ENCODE measurements around the gene MBOAT7. TPM values are rescaled to one million over a fixed set of nuclear protein-coding genes. Genes with fewer than 3 reads are reported as not detected.
"Not testable (repeated sequence)": the region's sequence is repeated elsewhere in the genome, so short reads cannot be mapped to it uniquely, and the experiment has no call there.

Gene MBOAT7
- polyA plus RNA-seq, 10 donors: 19.7 to 34.6 (median 28.0) TPM

DNA sequence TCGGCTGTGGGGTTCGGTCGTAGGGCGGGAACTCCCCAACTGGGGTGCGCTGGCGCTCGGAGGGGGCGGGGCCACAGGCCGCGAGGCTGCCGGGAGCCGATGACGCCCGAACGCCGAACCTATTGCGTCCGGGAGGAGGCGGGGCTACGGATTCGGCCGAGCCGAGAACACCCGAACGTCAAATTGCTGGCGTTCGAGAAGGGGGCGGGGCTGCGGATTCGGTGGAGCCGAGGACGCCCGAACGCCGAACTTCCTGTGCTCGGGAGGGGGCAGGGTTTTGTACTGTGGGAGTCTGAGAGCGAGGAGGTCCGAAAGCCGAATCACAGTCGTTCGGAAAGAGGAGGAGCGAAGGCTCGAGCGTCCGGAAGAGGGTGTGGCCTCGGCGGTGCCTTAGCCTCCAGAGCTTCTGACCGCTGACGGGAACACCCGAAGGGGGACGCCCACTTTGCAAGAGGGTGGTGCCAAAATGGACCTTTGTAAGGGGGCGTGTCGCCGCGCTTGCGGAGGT lies 1.2 kb upstream of the MBOAT7 start:
- peak; percentile 99 to 100 (median 100) for DNase-seq

DNA sequence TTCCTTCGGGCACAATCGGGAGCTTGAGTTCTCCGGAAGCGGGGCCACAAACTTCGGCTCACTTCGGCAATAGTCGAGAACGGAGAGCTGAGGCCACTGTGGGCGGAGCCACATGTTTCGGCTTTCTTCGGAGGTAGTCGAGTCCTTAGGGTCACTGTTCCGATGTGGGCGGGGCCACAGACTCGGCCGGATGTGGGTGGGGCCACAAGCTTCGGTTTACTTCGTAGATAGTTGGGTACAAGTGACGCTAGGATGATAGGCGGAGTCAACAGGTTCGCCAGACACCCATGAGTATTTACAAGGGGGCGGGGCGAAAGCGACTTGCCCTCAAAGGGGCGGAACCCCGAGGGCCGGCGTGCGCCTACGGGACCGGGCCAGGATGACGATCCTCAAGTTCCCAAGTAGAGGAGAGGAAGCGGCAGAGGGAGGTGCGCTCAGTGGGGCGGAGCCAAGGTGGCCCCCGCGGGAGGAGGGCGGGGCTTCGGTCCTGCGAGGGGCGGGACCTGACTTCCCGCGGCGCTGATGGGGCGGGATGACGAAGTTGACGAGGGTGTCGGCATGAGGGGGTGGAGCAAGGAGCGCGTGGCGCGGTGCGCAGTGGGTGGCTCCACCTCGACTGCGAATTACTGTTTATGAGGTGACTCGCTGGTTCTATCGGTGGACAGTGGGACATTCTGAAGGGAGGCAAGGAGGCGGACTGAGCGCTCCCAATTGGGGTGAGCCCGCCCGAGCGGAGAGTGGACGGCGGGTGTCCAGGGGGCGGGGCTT lies 539 bp upstream of the MBOAT7 start:
- peak; percentile 100 for DNase-seq

DNA sequence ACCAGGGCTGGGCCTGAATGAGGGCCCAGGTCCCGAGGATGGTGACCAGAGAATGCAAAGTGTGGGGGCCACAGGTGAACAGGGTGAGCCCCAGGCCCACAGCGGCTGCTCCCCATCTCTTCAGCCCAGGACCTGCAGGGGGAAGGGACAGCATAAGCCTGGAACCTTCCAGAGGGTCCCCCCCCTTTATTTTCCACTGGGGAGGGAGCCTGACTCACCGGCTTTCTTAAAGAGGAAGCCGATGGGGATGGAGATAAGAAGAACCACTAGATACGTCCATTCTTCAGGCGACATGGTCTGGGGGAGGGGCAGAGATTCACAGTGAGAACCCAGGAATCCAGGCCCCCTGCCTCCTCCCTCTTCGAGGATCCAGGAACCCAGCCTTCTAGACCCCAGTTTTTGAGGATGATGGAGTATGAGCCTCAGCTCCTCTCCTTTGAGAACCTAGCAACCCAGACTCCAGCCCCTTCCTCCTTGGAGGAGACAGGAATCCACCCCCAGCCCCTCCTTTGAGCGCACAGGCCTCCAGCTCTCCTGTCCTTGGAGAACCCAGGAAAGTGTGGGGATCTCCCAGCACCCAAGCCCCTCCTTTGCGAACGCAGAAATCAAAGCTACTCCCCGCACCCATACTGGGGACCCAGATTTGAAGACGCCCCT lies 1.0 kb downstream of the MBOAT7 start:
- no peak for DNase-seq

DNA sequence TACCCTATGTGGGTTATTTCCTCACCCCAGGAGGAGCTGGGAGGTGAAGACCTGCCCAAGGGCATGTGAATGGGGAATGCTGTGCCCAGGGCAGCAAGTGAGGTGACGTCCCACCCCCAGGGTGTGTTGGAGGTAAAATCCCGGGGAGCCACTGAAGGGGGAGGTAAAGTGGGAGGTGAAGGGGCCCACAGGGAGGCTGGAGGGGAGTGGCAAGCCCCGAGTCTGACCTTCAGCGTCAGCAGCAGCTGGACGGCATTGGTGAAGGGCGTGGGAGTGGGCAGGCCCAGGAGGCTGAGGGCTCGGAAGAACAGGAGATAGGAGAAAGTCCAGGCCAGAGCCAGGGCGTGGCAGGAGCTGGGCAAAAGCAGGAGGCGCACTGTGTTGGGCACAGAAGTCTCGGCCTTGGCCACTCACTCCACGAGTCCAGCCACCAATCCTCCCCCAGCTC lies 2.4 kb downstream of the MBOAT7 start:
- DNase-seq: no peak

DNA sequence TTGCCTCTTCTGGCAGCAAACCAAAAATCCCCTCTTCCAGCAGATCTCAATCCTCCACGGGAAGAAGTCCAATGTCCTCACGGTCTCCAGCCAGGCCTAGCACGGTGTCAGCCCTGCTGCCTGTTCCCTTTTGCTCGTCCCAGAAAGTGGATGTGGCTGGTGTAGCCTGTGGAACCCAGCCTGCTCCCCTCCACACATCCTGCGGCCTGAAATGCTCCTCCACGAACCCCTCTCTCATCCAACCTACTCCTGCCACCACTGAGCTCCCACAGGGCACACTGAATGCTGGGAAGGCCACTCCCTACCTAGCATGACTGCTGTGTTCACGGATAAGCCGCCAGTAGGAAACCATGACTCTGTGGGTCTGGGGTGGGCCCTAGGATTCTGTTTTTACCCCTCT lies 3.0 kb downstream of the MBOAT7 start:
- DNase-seq: no peak

DNA sequence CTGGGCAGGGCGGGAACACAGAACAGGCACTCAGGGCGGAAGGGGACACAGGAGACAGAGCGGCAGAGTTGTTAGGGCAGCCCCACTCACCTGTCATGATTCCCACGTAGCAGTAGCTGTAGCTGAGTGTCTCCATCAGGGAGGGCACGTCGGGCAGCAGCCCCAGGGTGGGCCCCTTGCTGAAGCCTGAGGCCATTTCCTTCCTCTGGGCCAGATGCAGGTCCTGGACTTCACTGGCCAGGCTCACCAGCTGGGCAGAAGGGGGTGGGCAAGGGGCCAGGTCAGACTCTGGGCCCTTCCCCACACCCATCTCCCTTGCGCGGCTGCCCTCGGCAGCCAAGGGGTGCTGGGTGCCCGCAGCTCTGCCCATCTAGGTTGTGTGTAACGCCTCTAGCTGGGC lies 5.9 kb downstream of the MBOAT7 start:
- no peak for DNase-seq

DNA sequence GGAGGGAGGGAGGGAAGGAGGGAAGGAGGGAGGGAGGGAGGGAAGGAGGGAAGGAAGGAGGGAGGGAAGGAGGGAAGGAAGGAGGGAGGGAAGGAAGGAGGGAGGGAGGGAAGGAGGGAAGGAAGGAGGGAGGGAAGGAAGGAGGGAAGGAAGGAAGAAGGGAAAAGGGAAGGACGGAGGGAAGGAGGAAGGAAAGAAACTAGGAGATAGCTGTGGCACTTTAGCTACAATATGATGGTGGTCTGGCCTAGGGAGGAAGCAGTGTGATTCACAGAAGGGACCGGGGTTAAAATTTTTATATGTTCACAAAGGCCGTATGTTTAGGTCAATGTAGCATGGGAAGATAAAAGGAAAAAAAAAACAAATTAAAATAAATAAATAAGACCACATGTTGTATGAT lies 7.5 kb downstream of the MBOAT7 start:
- DNase-seq: not testable (repeated sequence)

DNA sequence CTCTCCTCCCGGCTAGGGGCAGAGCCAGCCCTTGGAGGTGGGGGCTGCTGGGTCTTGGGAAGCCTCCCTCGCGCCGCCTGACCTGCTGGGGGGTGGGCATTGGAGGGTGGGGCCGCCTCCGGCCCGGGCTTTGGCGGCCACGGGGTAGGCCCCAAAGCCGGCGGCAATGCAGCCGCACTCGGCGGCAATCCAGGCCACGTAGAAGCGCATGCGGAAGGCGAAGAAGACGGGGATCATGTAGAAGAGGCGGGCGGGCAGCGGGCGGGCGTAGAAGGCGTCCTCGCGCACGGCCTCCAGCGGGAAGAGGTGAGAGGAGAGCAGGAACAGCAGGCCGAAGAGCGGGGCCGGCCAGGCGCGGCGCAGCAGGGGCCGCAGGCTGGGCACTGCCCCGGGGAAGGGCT lies 8.7 kb downstream of the MBOAT7 start:
- DNase-seq: no peak

DNA sequence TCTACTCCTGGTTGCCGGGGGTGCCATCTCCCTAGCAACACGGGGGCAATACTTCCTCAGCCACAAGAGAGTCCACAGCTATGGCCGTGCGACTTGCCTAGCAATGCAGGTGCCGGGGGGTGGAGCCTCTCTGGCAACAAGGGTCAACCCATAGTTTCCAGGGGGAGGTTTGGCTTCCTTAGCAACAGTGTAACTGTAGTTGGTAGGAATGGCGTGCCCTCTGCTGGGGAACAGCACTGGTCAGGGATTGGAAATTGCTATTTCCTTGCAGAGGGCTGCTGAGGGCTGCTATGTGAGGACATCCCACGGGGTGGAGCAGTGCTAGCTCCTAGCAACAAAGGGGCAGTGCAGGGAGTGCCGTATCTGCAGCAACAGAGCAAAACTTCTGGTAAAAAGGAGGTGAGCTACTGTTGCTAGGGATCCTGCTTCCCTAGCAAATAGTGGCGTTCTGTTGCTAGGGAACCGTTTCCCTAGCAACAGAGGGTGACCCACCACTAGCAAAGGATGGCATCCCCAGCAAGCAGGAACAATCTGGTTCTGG lies 9.4 kb downstream of the MBOAT7 start:
- DNase-seq: peak; percentile 13 to 68 (median 47)

DNA sequence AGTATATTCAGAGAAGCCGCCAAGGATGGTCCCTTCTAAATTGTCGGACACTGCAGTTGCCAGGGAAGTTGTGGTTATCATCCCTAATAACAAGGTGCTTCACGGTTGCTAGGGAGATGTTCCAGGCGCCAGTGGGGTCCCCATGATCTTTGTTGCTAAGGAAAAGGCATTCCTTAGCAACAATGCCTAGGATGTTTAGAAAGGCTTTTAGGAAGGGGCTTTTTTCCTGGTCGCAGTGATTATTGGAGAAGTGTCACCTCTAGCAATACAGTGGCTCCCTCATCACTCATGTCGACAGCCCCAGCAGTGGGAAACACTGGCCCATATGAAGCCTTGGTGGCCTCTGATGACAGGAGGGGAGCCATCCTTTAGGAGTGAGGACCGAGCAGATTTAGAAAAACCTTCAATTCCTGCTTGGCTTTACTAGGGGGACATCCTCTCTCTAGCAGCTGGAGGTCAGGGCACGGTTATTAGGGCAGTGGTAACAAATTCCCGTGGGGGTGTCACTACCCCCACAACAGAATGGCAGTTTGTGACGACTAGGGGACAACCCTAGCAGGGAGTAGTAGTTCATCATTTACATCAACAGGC lies 10.0 kb downstream of the MBOAT7 start:
- DNase-seq: no peak

DNA sequence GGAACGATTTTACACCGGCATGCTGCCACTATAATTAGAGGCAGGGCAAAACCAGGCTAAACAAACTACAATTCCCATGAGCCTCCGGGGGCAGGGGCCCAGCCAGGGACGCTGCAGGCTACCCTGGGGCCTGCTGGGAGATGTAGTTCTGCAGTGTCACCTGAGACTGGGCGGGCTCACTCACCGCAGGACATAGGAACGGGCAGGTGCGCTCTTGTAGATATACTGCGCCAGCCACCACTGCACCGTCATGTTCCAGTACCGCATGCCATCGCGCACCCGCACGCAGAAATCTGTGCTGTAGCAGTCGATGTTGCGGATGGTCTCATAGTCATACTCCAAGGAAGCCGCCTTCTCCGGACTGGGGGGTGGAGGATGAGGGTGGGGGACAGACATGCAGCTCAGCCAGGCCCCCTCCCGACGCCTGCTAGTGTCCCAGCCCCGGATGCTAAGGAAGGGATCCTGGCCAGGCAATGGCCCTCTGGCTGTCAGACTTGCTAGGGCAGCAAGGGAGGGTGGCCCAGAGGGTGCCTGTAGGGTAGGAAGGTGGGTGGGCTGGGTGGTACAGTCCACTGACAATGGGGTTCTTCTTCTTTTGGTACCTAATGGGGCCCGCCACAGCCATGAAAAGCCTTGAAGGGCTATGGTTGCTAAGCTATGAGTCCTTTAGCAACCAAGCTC lies 10.7 kb downstream of the MBOAT7 start:
- peak in 1 of 3 donors; percentile 46 for DNase-seq

DNA sequence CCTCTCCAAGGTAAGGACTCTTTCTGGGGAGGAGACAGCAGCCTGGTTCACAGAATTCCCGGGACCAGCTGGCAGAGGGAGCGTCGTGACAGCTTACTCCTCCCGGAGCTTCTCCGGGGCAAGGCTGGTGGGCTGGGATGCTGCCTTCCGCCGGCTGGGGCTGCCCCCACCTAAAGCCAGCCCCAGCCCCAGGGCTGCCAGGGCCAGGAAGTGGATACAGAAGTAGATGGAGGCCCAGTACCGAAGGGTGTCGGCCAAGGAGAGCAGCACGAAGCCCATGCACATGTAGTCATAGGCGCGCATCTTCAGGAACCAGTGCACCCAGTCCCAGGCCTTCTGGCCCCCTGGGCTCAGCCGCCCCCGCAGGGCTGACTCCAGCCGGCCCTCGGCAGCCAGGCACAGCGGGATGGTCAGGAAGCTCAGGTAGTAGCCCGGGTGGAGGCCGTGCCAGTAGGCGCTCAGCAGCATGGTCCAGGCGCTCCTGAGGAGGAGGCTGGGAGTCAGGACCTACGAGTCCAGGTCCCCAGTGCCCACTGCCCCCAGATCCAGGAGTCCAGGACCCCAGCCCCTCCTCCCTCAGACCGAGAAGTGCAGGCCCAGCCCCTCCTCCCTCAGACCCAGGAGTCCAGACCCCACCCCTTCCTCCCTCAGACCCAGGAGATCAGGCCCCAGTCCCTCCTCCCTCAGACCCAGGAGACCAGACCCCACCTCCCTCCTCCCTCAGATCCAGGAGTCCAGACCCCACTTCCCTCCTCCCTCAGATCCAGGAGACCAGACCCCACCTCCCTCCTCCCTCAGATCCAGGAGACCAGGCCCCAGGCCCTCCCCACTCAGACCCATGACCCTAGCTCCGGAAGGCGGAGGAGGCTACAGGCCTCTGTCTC lies 15.2 kb downstream of the MBOAT7 start:
- peak in 1 of 3 donors; percentile 8 for DNase-seq

DNA sequence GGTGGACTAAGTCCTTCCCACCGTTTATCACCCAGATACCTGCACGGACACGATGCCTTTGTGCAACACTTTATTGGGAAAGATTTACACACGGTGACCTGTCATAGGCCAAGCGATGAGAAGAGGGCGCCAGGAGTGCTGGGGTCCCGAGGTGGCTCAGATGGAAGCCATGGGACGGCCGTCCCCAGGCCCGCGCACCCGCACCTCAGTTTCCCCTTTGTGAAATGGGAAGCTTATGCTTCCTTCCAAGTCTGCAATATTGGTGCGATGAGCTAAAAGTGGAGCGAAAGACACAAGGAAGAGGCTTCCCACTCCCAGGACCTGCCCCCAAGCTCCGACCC lies 16.1 kb downstream of the MBOAT7 start:
- no peak for DNase-seq

DNA sequence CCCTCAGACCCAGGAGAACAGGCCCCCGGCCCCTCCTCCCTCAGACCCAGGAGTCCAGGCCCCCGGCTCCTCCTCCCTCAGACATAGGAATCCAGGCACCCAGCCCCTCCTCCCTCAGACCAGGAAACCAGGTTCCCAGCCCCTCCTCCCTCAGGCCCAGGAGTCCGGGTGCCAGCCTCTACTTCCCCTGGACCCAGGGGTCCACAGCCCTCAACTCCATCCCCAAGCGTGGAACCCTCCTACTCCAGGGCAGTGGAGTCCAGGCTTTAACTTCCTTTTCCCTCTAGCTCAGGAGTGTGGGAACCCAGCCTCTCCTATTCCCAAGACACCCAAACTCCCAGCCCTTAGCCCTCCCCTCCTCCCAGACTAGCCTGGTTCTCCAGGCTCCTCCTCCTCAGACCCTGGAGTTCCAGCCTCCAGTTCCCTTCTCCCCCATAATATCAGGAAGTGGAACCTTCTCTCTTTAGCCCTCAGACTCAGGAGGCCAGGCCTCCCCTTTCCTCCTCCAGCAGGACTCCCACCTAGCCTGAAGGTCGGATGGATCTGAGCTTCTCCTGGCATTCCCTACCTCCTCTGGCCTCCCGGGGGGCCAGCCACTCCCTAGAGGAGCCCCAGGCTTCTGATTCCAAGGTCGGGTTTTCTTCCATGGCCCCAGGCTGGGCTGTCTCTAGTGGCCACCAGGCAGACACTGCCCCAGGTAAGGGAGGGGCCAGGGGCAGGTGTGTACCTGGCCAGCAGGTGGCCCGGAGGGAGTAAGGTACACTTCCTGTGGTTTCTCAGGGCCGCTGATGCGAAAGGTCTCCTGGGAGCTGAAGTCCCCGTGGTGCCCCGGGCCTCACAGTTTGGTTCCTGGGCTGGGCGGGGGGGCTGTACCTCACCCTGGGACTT lies 16.7 kb downstream of the MBOAT7 start, which contains the start of gene TMC4:
TSS of gene TMC4 (minus strand) at position 690 of the 888 bp plus-strand sequence. CDS start at position 647, 43 bp downstream.
- peak in 1 of 3 donors; percentile 51 for DNase-seq

DNA sequence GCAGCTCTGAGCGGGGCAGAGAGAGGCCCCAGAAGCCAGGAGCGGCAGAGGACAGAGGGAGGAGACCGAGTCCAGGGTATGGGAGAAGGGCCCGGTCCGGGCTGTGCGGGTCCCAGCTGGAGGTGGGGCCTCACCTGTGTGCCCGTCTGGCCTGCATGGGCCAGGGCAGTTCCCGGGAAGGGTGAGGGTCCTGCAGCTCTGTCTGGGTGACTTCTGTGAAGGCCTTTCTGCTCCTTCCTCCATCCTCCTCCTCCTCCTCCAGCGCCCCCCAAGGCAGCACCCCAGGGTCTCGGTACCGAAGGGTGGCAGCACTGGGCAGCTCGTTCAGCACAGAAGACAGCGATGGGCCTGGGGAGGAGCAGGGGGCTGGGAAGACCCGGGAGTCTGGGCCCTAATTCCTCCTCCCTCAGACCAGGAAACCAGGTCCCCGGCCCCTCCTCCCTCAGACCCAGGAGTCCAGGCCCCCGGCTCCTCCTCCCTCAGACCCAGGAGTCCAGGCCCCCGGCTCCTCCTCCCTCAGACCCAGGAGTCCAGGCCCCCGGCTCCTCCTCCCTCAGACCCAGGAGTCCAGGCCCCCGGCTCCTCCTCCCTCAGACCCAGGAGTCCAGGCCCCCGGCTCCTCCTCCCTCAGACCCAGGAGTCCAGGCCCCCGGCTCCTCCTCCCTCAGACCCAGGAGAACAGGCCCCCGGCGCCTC lies 17.5 kb downstream of the MBOAT7 start:
- peak in 1 of 3 donors; percentile 3 for DNase-seq

DNA sequence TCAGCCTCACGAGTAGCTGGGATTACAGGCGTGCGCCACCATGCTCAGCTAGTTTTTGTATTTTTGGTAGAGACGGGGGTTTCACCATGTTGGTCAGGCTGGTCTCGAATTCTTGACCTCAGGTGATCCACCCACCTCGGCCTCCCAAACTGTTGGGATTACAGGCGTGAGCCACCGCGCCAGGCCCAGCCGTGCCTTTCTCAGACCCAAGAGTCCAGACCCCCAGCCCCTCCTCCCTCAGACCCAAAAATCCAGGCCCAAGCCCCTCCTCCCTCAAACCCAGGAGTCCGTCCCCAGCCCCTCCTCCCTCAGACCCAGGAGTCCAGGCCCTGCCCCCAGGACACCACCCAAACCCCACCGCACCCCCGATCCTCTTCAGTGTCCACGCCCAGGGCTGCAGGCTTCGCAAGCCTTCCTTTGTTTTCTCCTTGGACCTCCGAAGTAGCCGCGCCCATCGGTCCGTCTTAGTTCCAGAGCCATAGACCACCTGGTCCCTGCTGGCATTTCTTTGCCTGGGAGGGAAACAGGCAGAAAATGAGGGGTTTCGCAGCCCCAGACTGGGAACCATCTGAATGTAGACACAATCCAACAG lies 20.1 kb downstream of the MBOAT7 start:
- DNase-seq: no peak

DNA sequence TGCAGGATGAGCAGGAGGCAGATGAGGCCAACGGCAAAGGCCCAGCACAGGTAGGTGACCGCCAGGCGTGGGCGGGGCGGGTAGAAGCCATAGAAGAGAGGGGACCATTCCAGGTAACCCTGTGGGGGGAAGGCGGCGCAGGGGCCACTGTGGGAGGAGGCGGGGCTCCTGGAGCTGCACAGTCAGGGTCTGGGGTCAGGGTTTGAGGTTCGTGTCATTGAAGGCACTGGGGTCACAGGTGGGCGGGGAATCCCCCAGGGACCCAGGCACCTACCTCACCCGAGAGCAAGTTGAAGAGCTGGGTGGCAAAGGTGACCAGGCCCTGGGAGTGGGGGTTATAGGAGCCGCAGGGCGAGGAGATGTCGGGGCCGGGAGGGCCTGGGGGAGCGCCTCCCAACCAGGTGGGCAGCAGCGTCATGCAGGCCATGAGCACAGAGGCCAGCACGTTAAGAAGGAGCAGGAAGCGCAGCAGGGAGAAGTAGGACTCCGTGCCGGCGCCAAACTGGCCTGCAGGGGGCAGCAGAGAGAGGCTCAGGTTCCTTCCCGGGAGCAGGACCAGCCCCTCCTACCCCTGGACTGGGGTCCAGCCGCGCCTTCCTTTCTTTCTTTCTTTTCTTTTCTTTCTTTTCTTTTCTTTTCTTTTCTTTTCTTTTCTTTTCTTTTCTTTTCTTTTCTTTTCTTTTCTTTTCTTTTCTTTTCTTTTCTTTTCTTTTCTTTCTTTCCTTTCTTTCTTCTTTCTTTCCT lies 21.0 kb downstream of the MBOAT7 start:
- peak; percentile 80 to 94 (median 92) for DNase-seq

DNA sequence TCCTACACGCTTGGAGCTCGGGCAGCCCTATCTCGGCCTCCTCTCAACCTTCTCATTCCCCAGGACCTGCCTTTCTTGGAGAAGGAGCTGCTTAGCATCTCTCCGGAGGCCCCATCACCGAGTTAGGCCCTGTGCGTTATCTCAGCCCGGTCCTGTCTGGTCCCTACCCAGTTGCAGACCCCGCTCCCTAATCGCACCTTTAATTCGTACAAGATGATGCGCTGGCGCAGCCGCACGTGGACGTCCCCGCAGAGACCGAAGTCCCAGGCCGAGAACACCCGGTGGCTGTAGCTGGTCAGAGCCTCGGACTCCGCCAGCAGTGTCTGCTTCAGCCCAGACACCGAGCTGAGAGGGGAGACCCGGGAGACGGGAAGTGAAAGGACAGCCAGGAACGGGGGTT lies 24.2 kb downstream of the MBOAT7 start:
- DNase-seq: no peak

Data from muscle of back (tissue), 11 donors.